ENCODE data around the gene NEFH. TPM values are rescaled to one million over a fixed set of nuclear protein-coding genes. Genes with fewer than 3 reads are reported as not detected.
A peak's percentile ranks its signal among the peaks of the same experiment; 100 is the strongest.

NEFH gene
- total RNA-seq, 1 donor from 2014 or later = 3.5 TPM

DNA sequence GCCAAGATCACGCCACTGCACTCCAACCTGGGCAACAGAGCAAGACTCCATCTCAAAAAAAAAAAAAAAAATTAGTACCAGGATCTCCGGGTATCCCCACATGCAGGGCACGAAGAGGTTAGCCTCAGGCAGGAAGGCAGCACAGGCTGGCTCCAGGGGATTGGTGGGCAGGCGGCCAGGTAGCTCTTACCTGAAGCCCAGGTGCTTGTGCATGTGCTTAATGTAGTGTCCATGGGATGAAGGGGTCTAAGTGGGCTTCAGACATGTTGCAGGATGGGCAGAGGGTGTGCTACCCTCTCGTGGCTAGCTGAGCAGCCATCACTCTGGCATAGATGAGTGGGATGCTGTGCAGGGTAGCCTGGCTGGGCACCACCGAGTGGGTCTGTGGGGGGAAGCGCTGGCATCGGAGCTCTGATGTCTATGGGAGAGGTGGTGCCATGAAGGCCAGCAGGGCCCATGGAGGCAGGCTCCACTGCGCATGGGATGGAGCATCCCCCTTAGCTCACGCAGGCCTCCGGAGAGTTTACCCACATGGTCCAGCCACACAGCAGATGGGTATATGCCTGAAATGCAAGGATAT is 30.6 kb upstream of the NEFH start:
- Mint-ChIP-seq H3K27me3 (ENCODE audit: low read depth) (no peaks in the 10 kb centered on the region), H3K27ac (no peak overlapping the region), H3K4me3 (no peak overlapping the region), H3K4me1 (peaks cover 2% of the 10 kb centered on the region), H3K9me3 (no peaks in the 10 kb centered on the region), H3K36me3 (no peaks in the 10 kb centered on the region)
- TF ChIP-seq, protein P1, sequence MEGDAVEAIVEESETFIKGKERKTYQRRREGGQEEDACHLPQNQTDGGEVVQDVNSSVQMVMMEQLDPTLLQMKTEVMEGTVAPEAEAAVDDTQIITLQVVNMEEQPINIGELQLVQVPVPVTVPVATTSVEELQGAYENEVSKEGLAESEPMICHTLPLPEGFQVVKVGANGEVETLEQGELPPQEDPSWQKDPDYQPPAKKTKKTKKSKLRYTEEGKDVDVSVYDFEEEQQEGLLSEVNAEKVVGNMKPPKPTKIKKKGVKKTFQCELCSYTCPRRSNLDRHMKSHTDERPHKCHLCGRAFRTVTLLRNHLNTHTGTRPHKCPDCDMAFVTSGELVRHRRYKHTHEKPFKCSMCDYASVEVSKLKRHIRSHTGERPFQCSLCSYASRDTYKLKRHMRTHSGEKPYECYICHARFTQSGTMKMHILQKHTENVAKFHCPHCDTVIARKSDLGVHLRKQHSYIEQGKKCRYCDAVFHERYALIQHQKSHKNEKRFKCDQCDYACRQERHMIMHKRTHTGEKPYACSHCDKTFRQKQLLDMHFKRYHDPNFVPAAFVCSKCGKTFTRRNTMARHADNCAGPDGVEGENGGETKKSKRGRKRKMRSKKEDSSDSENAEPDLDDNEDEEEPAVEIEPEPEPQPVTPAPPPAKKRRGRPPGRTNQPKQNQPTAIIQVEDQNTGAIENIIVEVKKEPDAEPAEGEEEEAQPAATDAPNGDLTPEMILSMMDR (IDR thresholded peaks at IDR 0.05; ENCODE audit: unreplicated experiment) = no peak
- DNase-seq (ENCODE audit: low spot score in 2 of 2, unreplicated experiment in 2 of 2) = no peak

DNA sequence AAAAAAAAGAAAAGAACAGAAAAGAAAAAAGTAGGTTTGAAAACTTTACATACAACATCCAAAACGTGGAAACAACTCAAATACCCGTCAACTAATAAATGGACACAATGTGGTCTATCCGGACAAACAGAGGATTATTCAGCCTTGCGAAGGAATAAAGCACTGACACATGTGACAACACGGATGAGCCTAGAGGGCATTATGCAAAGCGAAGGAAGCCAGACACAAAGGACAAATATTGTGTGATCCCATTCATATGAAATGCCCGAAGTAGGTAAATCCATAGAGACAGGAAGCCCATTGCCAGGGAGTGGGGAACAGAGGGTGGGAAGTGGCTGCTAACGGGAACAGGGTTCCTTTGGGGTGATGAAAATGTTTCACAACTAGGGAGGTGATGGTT is 29.8 kb upstream of the NEFH start:
- Mint-ChIP-seq H3K27me3 (ENCODE audit: low read depth) (no peaks in the 10 kb centered on the region), H3K4me3 (no peak overlapping the region), H3K9me3 (no peaks in the 10 kb centered on the region), H3K4me1 (peaks cover 9% of the 10 kb centered on the region), H3K27ac (peak overlapping the region; percentile 28), H3K36me3 (no peaks in the 10 kb centered on the region)
- no peak for DNase-seq (ENCODE audit: low spot score in 2 of 2, unreplicated experiment in 2 of 2)
- TF ChIP-seq, protein P1 (IDR thresholded peaks at IDR 0.05; ENCODE audit: unreplicated experiment) = no peak

DNA sequence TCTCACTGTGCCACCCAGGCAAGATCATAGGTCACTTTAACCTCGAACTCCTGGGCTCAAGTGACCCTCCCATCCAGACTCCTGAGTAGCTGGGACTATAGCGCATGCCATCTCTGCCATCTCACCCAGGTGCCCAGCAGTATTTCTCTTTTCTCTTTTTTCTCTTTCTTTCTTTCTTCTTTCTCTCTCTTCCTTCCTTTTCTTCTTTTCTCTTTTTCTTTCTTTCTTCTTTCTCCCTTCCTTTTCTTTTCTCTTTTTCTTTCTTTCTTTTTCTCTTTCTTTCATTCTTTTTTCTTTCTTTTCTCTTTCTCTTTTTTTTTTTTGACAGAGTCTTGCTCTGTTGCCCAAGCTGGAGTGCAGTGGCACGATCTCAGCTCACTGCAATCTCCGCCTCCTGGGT is 28.2 kb upstream of the NEFH start:
- H3K4me1 Mint-ChIP-seq = peaks cover 24% of the 10 kb centered on the region
- no peaks in the 10 kb centered on the region for H3K36me3 Mint-ChIP-seq
- H3K27me3 Mint-ChIP-seq (ENCODE audit: low read depth) = no peaks in the 10 kb centered on the region
- H3K9me3 Mint-ChIP-seq = no peaks in the 10 kb centered on the region
- no peak overlapping the region for H3K27ac Mint-ChIP-seq
- H3K4me3 Mint-ChIP-seq = no peak overlapping the region
- no peak for DNase-seq (ENCODE audit: low spot score in 2 of 2, unreplicated experiment in 2 of 2)
- TF ChIP-seq, protein P1 (IDR thresholded peaks at IDR 0.05; ENCODE audit: unreplicated experiment) = no peak

DNA sequence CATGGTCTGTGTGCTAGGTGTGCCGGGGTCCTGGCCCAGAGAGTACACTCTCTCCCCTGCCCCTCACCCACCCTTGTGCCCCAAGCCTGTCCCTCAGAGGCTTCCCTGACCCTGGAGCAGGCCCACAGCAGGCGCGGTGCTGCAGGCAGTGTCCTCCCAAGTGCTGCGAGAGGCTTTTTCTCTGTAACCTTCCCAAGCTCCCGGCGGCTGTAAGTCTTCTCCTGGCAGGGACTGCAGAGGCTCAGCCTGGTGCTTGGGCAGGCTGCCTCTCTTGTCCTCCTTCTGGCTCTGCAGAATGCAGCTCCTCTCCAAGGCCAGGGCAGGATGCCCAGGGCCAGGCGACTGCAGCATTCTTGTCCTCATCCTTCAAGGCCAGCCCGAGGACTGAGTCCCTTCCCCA is 25.7 kb upstream of the NEFH start:
- no peaks in the 10 kb centered on the region for H3K27me3 Mint-ChIP-seq (ENCODE audit: low read depth)
- H3K4me3 Mint-ChIP-seq = no peak overlapping the region
- H3K27ac Mint-ChIP-seq = peak overlapping the region; percentile 82
- H3K9me3 Mint-ChIP-seq = no peaks in the 10 kb centered on the region
- peaks cover 34% of the 10 kb centered on the region for H3K4me1 Mint-ChIP-seq
- DNase-seq (ENCODE audit: low spot score in 2 of 2, unreplicated experiment in 2 of 2) = no peak
- no peaks in the 10 kb centered on the region for H3K36me3 Mint-ChIP-seq
- TF ChIP-seq, protein P1 (IDR thresholded peaks at IDR 0.05; ENCODE audit: unreplicated experiment) = no peak

DNA sequence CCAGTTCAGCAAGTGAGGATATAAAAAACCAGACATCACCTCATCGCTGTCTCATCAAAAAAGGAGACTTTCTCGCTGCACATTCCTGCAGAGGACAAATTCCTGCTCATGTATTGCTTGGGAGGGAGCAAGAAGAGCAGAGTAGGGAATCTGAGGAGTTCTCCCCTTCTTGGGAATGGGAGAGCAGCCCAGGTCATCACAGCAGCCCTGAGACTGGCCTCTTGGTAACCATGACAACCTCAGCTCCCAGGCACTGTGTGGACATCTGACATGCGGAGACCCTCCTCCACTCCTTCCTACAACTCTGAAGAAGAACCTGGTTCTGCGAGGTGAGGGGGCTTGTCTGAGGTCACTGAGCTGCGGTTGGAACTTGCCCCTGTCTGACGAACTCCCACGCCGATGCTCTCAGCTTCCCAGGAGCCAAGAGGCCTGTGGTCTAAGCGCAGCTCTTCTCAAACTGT is 23.8 kb upstream of the NEFH start:
- no peaks in the 10 kb centered on the region for H3K27me3 Mint-ChIP-seq (ENCODE audit: low read depth)
- no peak overlapping the region for H3K4me3 Mint-ChIP-seq
- peaks cover 34% of the 10 kb centered on the region for H3K4me1 Mint-ChIP-seq
- peak overlapping the region; percentile 95 for H3K27ac Mint-ChIP-seq
- no peaks in the 10 kb centered on the region for H3K36me3 Mint-ChIP-seq
- TF ChIP-seq, protein P1 (IDR thresholded peaks at IDR 0.05; ENCODE audit: unreplicated experiment) = no peak
- no peaks in the 10 kb centered on the region for H3K9me3 Mint-ChIP-seq
- DNase-seq (ENCODE audit: low spot score in 2 of 2, unreplicated experiment in 2 of 2) = peak in 1 of 2 experiments; percentile 44

DNA sequence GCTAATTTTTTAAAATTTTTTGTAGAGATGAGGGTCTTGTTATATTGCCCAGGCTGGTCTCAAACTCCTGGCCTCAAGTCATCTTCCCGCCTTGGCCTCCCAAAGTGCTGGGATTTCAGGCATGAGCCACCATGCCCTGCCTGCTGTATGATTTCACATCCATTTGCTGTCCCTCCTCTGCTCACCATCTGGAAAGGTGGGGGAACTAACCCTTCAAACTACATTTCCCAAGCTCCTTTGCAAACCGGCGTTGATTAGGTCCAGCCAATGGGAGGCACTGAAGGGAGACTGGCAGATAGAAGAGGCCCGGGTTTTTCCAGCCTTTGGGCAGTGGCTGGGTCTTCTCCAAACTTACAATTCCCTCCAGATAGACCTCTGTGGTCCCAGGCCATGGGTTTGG is 22.3 kb upstream of the NEFH start:
- H3K9me3 Mint-ChIP-seq = no peaks in the 10 kb centered on the region
- no peaks in the 10 kb centered on the region for H3K27me3 Mint-ChIP-seq (ENCODE audit: low read depth)
- H3K4me1 Mint-ChIP-seq = peaks cover 34% of the 10 kb centered on the region
- TF ChIP-seq, protein P1 (IDR thresholded peaks at IDR 0.05; ENCODE audit: unreplicated experiment) = no peak
- no peak for DNase-seq (ENCODE audit: low spot score in 2 of 2, unreplicated experiment in 2 of 2)
- H3K27ac Mint-ChIP-seq = peak overlapping the region; percentile 95
- H3K36me3 Mint-ChIP-seq = no peaks in the 10 kb centered on the region
- no peak overlapping the region for H3K4me3 Mint-ChIP-seq

Data from mesothelial cell of epicardium (in vitro differentiated cells).